BLaER1 (cell line): ENCODE data around the gene BEAN1.
A peak's percentile ranks its signal among the peaks of the same experiment; 100 is the strongest.

Source experiments
- H3K27ac ChIP-seq: shearing (Covaris generic); formaldehyde crosslinking; 2 replicates; pipeline ENCODE4 v1.8.1; 2022
- H3K27me3 ChIP-seq: shearing (Covaris generic); formaldehyde crosslinking; 2 replicates; pipeline ENCODE4 v1.8.1; 2022
- H3K36me3 ChIP-seq: shearing (Covaris generic); formaldehyde crosslinking; 2 replicates; pipeline ENCODE4 v1.8.1; 2022
- H3K4me1 ChIP-seq: shearing (Covaris generic); formaldehyde crosslinking; 2 replicates; pipeline ENCODE4 v1.8.1; 2022
- H3K4me2 ChIP-seq: shearing (Covaris generic); formaldehyde crosslinking; 2 replicates; pipeline ENCODE4 v1.8.1; 2022
- H3K4me3 ChIP-seq: shearing (Covaris generic); formaldehyde crosslinking; 2 replicates; pipeline ENCODE4 v1.8.1; 2022
- H3K9ac ChIP-seq: shearing (Covaris generic); formaldehyde crosslinking; 2 replicates; pipeline ENCODE4 v1.8.1; 2022
- H3K9me3 ChIP-seq: shearing (Covaris generic); formaldehyde crosslinking; 2 replicates; pipeline ENCODE4 v1.8.1; 2022
- H4K20me1 ChIP-seq: shearing (Covaris generic); formaldehyde crosslinking; 2 replicates; pipeline ENCODE4 v1.8.1; 2022
- Cebpa-rat ChIP-seq: shearing (Covaris generic); IDR thresholded peaks from 2 replicates; pipeline ENCODE4 v1.8.1; 2022

BEAN1 gene, protein sequence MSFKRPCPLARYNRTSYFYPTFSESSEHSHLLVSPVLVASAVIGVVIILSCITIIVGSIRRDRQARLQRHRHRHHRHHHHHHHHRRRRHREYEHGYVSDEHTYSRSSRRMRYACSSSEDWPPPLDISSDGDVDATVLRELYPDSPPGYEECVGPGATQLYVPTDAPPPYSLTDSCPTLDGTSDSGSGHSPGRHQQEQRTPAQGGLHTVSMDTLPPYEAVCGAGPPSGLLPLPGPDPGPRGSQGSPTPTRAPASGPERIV

DNA sequence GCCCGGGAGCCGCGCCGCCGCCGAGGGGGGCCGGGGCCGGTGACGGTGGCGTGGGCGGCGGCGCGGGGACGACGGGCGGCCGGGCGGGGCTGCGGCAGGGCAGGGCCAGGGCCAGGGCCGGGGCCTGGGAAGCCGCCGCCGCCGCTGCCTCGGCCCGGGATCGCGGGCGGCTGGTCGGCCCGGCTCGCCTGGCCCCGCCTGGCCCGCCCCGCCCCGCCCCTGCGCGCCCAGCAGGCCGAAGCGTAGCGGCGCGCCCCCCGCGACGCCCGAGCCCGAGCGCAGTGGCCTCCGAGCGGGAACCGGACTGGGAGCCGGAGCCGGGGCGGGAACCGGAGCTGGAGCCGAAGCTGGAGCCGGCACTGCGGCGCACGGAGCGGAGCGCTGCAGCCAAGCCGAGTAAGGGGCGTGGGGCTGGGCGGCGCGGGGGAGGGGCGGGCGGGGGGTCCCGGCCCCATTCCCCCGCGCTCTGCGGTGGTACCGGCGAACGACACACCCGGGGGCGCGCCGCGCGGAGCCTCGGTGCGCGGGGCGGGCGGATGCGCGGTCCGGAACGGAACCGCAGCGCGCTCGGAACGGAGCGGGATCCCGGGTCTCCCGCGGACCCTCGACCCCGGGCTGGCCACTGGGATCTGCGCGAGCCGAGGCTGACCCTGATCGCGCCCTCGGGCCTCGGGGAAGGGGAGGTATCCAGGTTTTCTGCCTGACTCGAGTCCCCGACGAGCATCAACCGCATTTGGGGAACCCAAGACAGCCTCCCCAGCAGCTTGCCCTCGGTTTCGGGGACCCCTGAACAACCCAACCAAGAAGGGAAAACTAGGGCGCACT lies at the start of gene BEAN1:
BEAN1 (plus strand) TSS at position 260 of the 825 bp plus-strand sequence. CDS start 10,382 bp downstream, outside the sequence.
- Histone ChIP-seq H3K36me3 (no peaks in the 10 kb centered on the region), H4K20me1 (peaks cover 35% of the 10 kb centered on the region), H3K9me3 (no peaks in the 10 kb centered on the region), H3K9ac (no peak within 1 kb of the TSS), H3K27me3 (peaks cover 82% of the 10 kb centered on the region), H3K27ac (no peak within 1 kb of the TSS), H3K4me1 (peaks cover 19% of the 10 kb centered on the region), H3K4me2 (peak within 1 kb of the TSS; percentile 94), H3K4me3 (peak within 1 kb of the TSS; percentile 64)
- TF ChIP-seq Cebpa-rat = no peak

DNA sequence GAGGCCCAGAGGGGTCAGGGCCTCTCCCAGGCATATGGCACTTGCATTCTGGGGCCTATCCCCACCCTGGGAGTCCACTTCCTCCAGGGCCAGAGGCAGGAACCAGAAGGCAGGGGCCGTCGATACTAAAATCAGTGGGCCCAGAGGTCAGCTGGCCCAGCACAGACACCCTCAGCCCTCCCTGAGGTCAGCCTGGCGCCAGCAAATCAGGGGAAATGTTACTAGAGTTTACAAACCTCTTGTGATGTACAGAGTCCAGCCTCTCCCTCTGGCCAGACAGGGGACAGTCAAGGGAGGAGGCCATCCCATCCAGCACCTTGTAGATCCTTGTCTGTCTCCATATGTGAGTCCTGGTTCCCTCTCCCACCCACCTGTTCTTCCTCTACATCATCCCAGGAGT lies 49.8 kb upstream of the BEAN1 start:
- Histone ChIP-seq H4K20me1 (no peaks in the 10 kb centered on the region), H3K4me3 (no peak overlapping the region), H3K9ac (no peak overlapping the region), H3K36me3 (no peaks in the 10 kb centered on the region), H3K27me3 (no peaks in the 10 kb centered on the region), H3K4me2 (no peak overlapping the region), H3K27ac (no peak overlapping the region), H3K9me3 (no peaks in the 10 kb centered on the region), H3K4me1 (no peaks in the 10 kb centered on the region)
- no peak for TF ChIP-seq Cebpa-rat

DNA sequence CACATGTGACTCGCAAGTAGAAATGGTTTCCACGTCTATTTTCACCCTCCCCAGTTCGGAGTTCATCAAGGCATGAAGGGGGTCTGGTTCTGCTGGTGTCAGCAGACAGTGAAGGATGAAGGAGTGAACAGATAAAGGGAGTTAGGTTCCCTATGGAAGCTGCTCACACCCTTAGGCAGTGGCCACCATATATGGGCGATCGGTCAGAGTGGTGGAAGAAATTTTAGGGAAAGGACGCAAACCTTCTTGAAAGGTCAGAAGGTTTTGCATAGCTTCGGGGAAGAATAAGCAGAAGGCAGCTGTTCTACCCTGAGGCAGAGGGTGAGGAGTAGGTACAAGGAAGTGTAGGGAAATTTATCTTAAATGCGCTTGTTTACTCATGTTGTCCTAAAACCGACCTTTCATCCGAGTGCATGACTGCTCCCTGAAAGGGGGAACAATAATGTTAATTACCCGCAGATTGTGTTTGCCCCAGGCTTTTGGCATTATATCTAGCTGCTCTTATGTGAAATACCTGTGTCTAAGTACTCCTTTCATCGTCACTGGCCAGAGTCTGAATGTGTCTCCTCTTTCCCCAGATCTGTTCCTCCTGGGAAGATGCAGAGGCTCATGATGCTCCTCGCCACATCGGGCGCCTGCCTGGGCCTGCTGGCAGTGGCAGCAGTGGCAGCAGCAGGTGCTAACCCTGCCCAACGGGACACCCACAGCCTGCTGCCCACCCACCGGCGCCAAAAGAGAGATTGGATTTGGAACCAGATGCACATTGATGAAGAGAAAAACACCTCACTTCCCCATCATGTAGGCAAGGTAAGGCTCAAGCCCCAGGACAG lies 48.1 kb upstream of the BEAN1 start:
- Histone ChIP-seq H3K4me3 (no peak overlapping the region), H3K9ac (no peak overlapping the region), H3K4me1 (no peaks in the 10 kb centered on the region), H3K27me3 (no peaks in the 10 kb centered on the region), H3K4me2 (no peak overlapping the region), H4K20me1 (no peaks in the 10 kb centered on the region), H3K9me3 (no peaks in the 10 kb centered on the region), H3K36me3 (no peaks in the 10 kb centered on the region), H3K27ac (no peak overlapping the region)
- TF ChIP-seq Cebpa-rat = no peak

DNA sequence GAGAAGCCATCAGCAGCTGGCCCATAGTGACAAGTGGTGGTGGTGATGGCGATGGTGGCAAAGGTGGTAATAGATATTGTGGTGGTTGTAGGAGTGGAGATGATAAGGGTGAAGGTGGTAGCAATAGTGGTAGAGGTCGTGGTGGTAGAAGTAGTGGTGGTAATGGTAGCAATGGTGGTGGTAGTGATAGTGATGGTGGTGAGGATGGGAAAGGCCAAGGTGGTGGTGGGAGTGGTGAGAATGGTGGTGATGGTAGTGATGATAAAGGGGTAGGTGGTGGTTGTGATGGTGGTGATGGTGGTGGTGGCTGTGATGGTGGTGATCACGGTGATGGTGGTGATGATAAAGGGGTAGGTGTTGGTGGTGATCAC lies 47.5 kb upstream of the BEAN1 start:
- Histone ChIP-seq H3K9ac (no peak overlapping the region), H4K20me1 (no peaks in the 10 kb centered on the region), H3K9me3 (no peaks in the 10 kb centered on the region), H3K4me1 (no peaks in the 10 kb centered on the region), H3K27me3 (no peaks in the 10 kb centered on the region), H3K36me3 (no peaks in the 10 kb centered on the region), H3K4me3 (no peak overlapping the region), H3K27ac (no peak overlapping the region), H3K4me2 (no peak overlapping the region)
- TF ChIP-seq Cebpa-rat = no peak

DNA sequence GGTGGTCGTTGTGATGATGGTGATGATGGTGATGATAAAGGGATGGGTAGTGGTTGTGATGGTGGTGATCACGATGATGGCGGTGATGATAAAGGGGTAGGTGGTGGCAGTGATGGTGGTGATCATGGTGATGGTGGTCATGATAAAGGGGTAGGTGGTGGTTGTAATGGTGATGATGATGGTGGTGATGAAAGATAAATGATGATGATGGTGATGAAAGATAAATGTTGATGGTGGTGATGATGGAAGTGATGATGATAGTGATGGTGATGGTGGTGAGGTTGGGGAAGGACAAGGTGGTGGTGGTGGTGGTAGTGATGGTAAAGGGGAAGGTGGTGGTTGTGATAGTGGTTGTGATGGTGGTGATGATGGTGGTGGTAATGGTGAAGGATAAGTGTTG lies 46.7 kb upstream of the BEAN1 start:
- TF ChIP-seq Cebpa-rat = no peak
- no peaks in the 10 kb centered on the region for H4K20me1 ChIP-seq
- H3K27ac ChIP-seq = no peak overlapping the region
- H3K4me2 ChIP-seq = no peak overlapping the region
- H3K27me3 ChIP-seq = no peaks in the 10 kb centered on the region
- no peaks in the 10 kb centered on the region for H3K4me1 ChIP-seq
- no peaks in the 10 kb centered on the region for H3K9me3 ChIP-seq
- H3K36me3 ChIP-seq = no peaks in the 10 kb centered on the region
- no peak overlapping the region for H3K4me3 ChIP-seq
- no peak overlapping the region for H3K9ac ChIP-seq

DNA sequence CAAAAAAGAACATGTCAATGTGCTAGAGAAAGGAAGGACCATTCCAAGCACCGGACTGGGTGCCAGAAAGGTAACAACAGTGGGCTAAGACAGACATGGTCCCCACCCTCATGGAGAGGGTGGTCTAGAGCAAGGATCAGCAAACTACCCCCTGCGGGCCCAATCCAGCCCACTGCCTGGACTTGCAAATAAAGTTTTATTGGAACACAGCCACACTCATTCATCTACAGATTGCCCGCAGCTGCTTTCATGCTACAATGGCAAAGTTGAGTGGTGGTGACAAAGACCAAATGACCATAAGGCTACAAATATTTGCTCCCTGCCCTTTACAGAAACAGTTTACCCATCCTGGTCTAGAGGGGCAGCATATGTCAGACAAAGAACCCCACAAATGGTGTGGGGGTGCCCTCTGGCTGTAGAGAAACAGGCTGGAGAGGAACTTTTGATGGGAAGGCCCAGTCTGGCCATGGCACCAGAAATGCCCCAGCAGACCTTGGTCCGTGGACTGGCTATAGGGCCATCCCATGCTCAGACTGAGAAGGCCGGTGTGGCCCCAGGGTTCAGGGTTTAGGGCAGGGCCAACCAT lies 45.4 kb upstream of the BEAN1 start:
- no peak overlapping the region for H3K4me2 ChIP-seq
- no peak overlapping the region for H3K9ac ChIP-seq
- no peaks in the 10 kb centered on the region for H3K4me1 ChIP-seq
- no peaks in the 10 kb centered on the region for H3K27me3 ChIP-seq
- no peaks in the 10 kb centered on the region for H3K36me3 ChIP-seq
- H4K20me1 ChIP-seq = no peaks in the 10 kb centered on the region
- no peak overlapping the region for H3K27ac ChIP-seq
- no peaks in the 10 kb centered on the region for H3K9me3 ChIP-seq
- H3K4me3 ChIP-seq = no peak overlapping the region
- no peak for TF ChIP-seq Cebpa-rat

DNA sequence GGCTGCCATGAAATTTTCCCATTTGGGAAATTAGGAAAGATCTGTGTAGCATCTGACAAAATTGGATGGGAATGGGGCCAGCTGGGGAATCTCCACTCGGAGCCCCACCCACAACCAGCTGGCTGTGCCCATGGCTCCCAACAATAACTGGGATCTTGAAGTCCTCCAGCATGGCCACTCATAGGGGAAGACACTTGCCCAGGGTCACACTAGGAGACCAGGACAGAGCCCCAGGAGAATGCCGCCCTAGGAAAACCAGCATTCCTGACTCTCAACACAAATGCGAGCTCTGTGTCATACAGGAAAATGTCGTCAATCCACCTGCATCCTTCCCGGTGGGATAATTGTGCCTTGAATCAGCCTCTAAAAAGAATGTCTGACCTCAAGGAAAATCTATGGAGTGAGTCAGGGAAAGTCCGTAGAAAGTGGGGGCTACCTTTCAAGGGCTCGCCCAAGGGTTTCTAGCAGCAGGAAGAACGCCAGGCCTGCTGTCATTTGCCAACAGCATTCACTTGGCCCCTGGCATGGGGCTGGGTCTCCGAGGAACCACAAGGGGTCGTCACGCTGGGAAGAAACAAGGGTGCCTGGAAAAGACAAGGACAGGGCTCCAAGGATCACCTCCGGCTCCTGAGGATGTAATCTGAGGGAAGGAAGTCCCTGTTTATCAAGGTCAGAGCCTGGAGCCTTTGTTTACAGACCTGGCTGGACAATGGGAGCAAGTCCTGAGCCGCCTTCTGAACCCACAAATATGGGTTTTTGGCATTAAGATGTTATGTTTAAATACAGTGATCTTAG lies 44.7 kb upstream of the BEAN1 start:
- H3K27ac ChIP-seq = no peak overlapping the region
- no peak overlapping the region for H3K4me3 ChIP-seq
- no peaks in the 10 kb centered on the region for H3K36me3 ChIP-seq
- no peak for TF ChIP-seq Cebpa-rat
- H3K4me2 ChIP-seq = no peak overlapping the region
- H3K9me3 ChIP-seq = no peaks in the 10 kb centered on the region
- H3K4me1 ChIP-seq = no peaks in the 10 kb centered on the region
- H4K20me1 ChIP-seq = no peaks in the 10 kb centered on the region
- H3K27me3 ChIP-seq = no peaks in the 10 kb centered on the region
- H3K9ac ChIP-seq = no peak overlapping the region

DNA sequence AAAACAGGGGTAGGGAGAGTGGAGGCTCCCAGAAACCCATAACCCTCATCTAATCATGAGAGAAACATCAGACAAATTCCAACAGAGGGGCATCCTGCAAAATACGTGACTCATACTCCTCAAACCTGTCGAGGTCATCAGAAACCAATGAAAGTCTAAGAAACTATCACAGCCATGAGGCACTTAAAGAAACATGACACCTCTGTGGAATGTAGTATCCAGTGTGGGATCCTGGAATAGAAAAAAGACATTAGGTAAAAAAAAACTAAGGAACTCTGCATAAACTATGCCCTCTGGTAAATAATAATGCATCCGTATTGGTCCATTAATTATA lies 44.2 kb upstream of the BEAN1 start:
- Histone ChIP-seq H3K27ac (no peak overlapping the region), H3K9ac (no peak overlapping the region), H3K36me3 (no peaks in the 10 kb centered on the region), H3K4me1 (no peaks in the 10 kb centered on the region), H4K20me1 (no peaks in the 10 kb centered on the region), H3K4me2 (no peak overlapping the region), H3K9me3 (no peaks in the 10 kb centered on the region), H3K4me3 (no peak overlapping the region), H3K27me3 (no peaks in the 10 kb centered on the region)
- TF ChIP-seq Cebpa-rat = no peak

DNA sequence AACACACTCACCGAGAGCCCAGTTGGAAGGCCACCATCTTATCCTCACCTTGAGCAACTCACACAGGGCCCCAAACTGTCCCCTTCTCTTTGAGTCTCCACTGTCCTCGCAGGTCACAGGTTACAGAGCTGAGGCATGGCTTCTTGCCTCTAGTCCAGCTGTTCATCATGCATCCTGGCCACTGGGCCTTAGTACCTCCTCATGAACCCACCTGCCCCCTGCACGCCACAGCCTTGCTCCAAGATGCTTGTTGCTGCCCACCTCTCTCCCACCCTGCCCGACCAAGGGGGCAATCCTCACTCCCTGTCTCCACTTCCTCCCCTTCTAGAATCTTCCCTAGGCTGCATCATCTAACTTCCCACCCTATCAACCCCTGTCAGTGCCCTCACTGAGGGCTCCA lies 43.5 kb upstream of the BEAN1 start:
- Histone ChIP-seq H3K9ac (no peak overlapping the region), H3K36me3 (no peaks in the 10 kb centered on the region), H3K9me3 (no peaks in the 10 kb centered on the region), H3K27ac (no peak overlapping the region), H4K20me1 (no peaks in the 10 kb centered on the region), H3K4me3 (no peak overlapping the region), H3K4me2 (no peak overlapping the region), H3K27me3 (no peaks in the 10 kb centered on the region), H3K4me1 (no peaks in the 10 kb centered on the region)
- no peak for TF ChIP-seq Cebpa-rat
